ENCODE data around the gene UBN1.

UBN1 gene

GRCh38 chr16:4803898-4804762, 43.2 kb upstream of the UBN1 start:
- H3K36me3 ChIP-seq (ENCODE audit: insufficient read depth, low read length), result peaks cover 51% of the 10 kb centered on the region
- 86% methylated on average over 26 of the region's 26 CpGs for WGBS

GRCh38 chr16:4805231-4805630, 42.0 kb upstream of the UBN1 start:
- peaks cover 53% of the 10 kb centered on the region for H3K36me3 ChIP-seq (ENCODE audit: insufficient read depth, low read length)
- H3K27me3 ChIP-seq (ENCODE audit: insufficient read depth, low read length), result no peaks in the 10 kb centered on the region
- WGBS, result 95% methylated on average over 11 of the region's 11 CpGs
- H3K9me3 ChIP-seq (ENCODE audit: insufficient read depth, low read depth, low read length), result no peaks in the 10 kb centered on the region
- H3K4me1 ChIP-seq (ENCODE audit: insufficient read depth, low read length), result peaks cover 11% of the 10 kb centered on the region; the same call in 1 of the 2 replicates
- no peak overlapping the region for H3K9ac ChIP-seq (ENCODE audit: low read depth, low read length)
- H3K4me3 ChIP-seq (ENCODE audit: low read length), result no peak overlapping the region
- H3K27ac ChIP-seq (ENCODE audit: low read depth, low read length), result no peak overlapping the region

More at GRCh38 chr16:4803898-4804762, 43.2 kb upstream of the UBN1 start:
- no peak overlapping the region for H3K4me3 ChIP-seq (ENCODE audit: low read length)
- H3K27me3 ChIP-seq (ENCODE audit: insufficient read depth, low read length), result no peaks in the 10 kb centered on the region
- peak overlapping the region; percentile 35; the same call in 1 of the 2 replicates for H3K27ac ChIP-seq (ENCODE audit: low read depth, low read length)
- no peaks in the 10 kb centered on the region for H3K9me3 ChIP-seq (ENCODE audit: insufficient read depth, low read depth, low read length)
- no peak overlapping the region for H3K9ac ChIP-seq (ENCODE audit: low read depth, low read length)
- peaks cover 11% of the 10 kb centered on the region; the same call in 1 of the 2 replicates for H3K4me1 ChIP-seq (ENCODE audit: insufficient read depth, low read length)

DNA sequence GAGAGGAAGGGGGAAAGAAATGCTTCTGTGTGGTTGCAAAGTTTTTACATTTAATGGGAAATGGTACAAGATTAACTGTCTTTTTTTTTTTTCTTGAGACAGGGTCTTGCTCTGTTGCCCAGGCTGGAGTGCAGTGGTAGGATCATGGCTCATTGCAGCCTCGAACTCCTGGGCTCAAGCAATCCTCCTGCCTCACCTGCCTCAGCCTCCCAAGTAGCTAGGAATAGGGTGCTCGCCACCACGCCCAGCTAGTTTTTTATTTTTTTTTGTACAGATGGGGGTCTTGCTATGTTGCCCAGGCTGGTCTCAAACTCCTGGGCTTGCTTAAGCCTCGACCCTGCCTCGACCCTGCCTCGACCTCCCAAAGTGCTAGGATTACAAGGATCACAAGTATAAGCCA, 41.0 kb upstream of the UBN1 start:
- Histone ChIP-seq H3K9me3 (ENCODE audit: insufficient read depth, low read depth, low read length) (no peaks in the 10 kb centered on the region), H3K27me3 (ENCODE audit: insufficient read depth, low read length) (no peaks in the 10 kb centered on the region), H3K4me1 (ENCODE audit: insufficient read depth, low read length) (peaks cover 10% of the 10 kb centered on the region; the same call in 1 of the 2 replicates), H3K9ac (ENCODE audit: low read depth, low read length) (no peak overlapping the region), H3K4me3 (ENCODE audit: low read length) (no peak overlapping the region), H3K27ac (ENCODE audit: low read depth, low read length) (no peak overlapping the region), H3K36me3 (ENCODE audit: insufficient read depth, low read length) (peaks cover 62% of the 10 kb centered on the region)
- 95% methylated on average over 6 of the region's 6 CpGs for WGBS

GRCh38 chr16:4811242-4811641, 36.0 kb upstream of the UBN1 start:
- Histone ChIP-seq H3K4me3 (ENCODE audit: low read length) (no peak overlapping the region), H3K27ac (ENCODE audit: low read depth, low read length) (no peak overlapping the region), H3K9me3 (ENCODE audit: insufficient read depth, low read depth, low read length) (no peaks in the 10 kb centered on the region), H3K36me3 (ENCODE audit: insufficient read depth, low read length) (peaks cover 86% of the 10 kb centered on the region), H3K27me3 (ENCODE audit: insufficient read depth, low read length) (no peaks in the 10 kb centered on the region), H3K4me1 (ENCODE audit: insufficient read depth, low read length) (no peaks in the 10 kb centered on the region), H3K9ac (ENCODE audit: low read depth, low read length) (no peak overlapping the region)
- WGBS, result 95% methylated on average over 3 of the region's 3 CpGs

DNA sequence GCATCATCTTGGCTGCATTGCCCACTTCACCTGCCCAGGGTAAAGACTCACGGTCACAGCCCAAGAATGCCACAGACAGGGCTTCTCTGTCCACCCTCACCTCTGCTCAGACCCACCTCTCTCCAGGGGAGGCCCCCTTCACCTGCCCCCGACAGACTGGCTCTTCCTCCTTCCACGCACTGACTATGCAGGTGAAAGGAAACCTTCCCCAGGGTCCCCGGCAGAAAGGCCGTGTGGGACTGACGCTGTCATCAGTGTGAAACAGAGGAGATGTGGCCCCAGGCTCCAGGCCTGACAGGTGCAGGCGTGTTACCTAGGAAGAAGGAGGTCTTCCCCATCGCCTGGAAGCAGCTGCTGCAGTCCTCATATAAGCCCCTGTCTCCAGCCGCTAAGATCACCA, 35.5 kb upstream of the UBN1 start:
- no peaks in the 10 kb centered on the region for H3K27me3 ChIP-seq (ENCODE audit: insufficient read depth, low read length)
- H3K27ac ChIP-seq (ENCODE audit: low read depth, low read length), result no peak overlapping the region
- H3K4me3 ChIP-seq (ENCODE audit: low read length), result no peak overlapping the region
- H3K4me1 ChIP-seq (ENCODE audit: insufficient read depth, low read length), result no peaks in the 10 kb centered on the region
- no peak overlapping the region for H3K9ac ChIP-seq (ENCODE audit: low read depth, low read length)
- no peaks in the 10 kb centered on the region for H3K9me3 ChIP-seq (ENCODE audit: insufficient read depth, low read depth, low read length)
- peaks cover 86% of the 10 kb centered on the region for H3K36me3 ChIP-seq (ENCODE audit: insufficient read depth, low read length)
- WGBS, result 95% methylated on average over 9 of the region's 9 CpGs

- 95% methylated on average over 16 of the region's 16 CpGs for WGBS
- no peak overlapping the region for H3K9ac ChIP-seq (ENCODE audit: low read depth, low read length)
- no peak overlapping the region for H3K27ac ChIP-seq (ENCODE audit: low read depth, low read length)
- no peaks in the 10 kb centered on the region for H3K4me1 ChIP-seq (ENCODE audit: insufficient read depth, low read length)
- H3K4me3 ChIP-seq (ENCODE audit: low read length), result no peak overlapping the region
- H3K36me3 ChIP-seq (ENCODE audit: insufficient read depth, low read length), result peaks cover 83% of the 10 kb centered on the region
- H3K9me3 ChIP-seq (ENCODE audit: insufficient read depth, low read depth, low read length), result no peaks in the 10 kb centered on the region
- H3K27me3 ChIP-seq (ENCODE audit: insufficient read depth, low read length), result no peaks in the 10 kb centered on the region
Measured at GRCh38 chr16:4813251-4814003, 33.9 kb upstream of the UBN1 start.

- H3K4me3 ChIP-seq (ENCODE audit: low read length), result no peak overlapping the region
- peaks cover 82% of the 10 kb centered on the region for H3K36me3 ChIP-seq (ENCODE audit: insufficient read depth, low read length)
- H3K27me3 ChIP-seq (ENCODE audit: insufficient read depth, low read length), result no peaks in the 10 kb centered on the region
- no peaks in the 10 kb centered on the region for H3K9me3 ChIP-seq (ENCODE audit: insufficient read depth, low read depth, low read length)
- H3K4me1 ChIP-seq (ENCODE audit: insufficient read depth, low read length), result no peaks in the 10 kb centered on the region
- H3K9ac ChIP-seq (ENCODE audit: low read depth, low read length), result no peak overlapping the region
- H3K27ac ChIP-seq (ENCODE audit: low read depth, low read length), result no peak overlapping the region
Measured at GRCh38 chr16:4814046-4814445, 33.2 kb upstream of the UBN1 start.

- no peaks in the 10 kb centered on the region for H3K4me1 ChIP-seq (ENCODE audit: insufficient read depth, low read length)
- no peak overlapping the region for H3K27ac ChIP-seq (ENCODE audit: low read depth, low read length)
- 94% methylated on average over 16 of the region's 16 CpGs for WGBS
- H3K9me3 ChIP-seq (ENCODE audit: insufficient read depth, low read depth, low read length), result no peaks in the 10 kb centered on the region
- no peaks in the 10 kb centered on the region for H3K27me3 ChIP-seq (ENCODE audit: insufficient read depth, low read length)
- peaks cover 84% of the 10 kb centered on the region for H3K36me3 ChIP-seq (ENCODE audit: insufficient read depth, low read length)
- no peak overlapping the region for H3K4me3 ChIP-seq (ENCODE audit: low read length)
- H3K9ac ChIP-seq (ENCODE audit: low read depth, low read length), result no peak overlapping the region
Measured at GRCh38 chr16:4814542-4815173, 32.6 kb upstream of the UBN1 start.

DNA sequence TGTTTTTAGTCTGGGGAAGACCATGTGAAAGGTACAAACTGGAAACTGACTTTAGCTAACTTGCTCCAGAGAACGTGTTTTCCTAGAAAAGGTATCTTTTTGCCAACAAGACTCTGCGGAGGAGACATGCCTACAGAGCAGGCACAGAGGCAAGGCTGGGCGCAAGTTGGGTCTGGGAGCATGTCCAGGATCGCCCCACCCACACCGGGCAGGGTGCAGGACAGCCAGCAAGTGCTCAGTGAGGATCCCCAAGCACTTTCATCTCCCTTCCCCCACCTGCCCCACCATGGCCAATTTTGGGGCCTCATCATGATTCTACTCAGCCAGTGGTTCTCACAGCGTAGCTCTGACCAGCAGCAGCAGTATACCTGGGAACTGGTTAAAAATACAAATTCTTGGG, 26.6 kb upstream of the UBN1 start:
- 94% methylated on average over 6 of the region's 6 CpGs for WGBS
- no peaks in the 10 kb centered on the region for H3K4me1 ChIP-seq (ENCODE audit: insufficient read depth, low read length)
- no peak overlapping the region for H3K9ac ChIP-seq (ENCODE audit: low read depth, low read length)
- H3K27ac ChIP-seq (ENCODE audit: low read depth, low read length), result no peak overlapping the region
- no peaks in the 10 kb centered on the region for H3K27me3 ChIP-seq (ENCODE audit: insufficient read depth, low read length)
- H3K36me3 ChIP-seq (ENCODE audit: insufficient read depth, low read length), result peaks cover 88% of the 10 kb centered on the region
- H3K9me3 ChIP-seq (ENCODE audit: insufficient read depth, low read depth, low read length), result no peaks in the 10 kb centered on the region
- no peak overlapping the region for H3K4me3 ChIP-seq (ENCODE audit: low read length)

GRCh38 chr16:4825196-4825595, 22.1 kb upstream of the UBN1 start:
- Histone ChIP-seq H3K4me3 (ENCODE audit: low read length) (no peak overlapping the region), H3K4me1 (ENCODE audit: insufficient read depth, low read length) (no peaks in the 10 kb centered on the region), H3K36me3 (ENCODE audit: insufficient read depth, low read length) (peaks cover 89% of the 10 kb centered on the region), H3K27me3 (ENCODE audit: insufficient read depth, low read length) (no peaks in the 10 kb centered on the region), H3K27ac (ENCODE audit: low read depth, low read length) (no peak overlapping the region), H3K9ac (ENCODE audit: low read depth, low read length) (no peak overlapping the region), H3K9me3 (ENCODE audit: insufficient read depth, low read depth, low read length) (no peaks in the 10 kb centered on the region)
- 94% methylated on average over 8 of the region's 8 CpGs for WGBS

DNA sequence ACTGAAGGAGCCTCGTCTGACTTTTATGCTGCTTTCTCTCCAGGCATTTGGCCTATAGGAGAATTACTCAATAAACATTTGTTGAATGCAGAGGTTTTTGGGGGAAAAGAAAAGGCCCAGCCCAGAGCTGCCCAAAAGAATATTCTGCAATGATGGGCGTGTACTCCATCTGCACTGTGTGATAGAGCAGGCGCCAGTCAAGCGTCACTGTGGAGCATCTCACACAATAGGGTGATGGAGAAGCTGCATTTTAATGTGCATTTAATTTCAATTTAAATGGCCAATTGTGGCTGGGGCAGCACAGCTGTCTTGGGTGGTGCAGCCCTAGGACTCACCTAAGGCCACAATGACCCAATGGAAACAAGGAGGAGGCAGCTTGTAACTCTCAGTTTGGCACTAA, 20.8 kb upstream of the UBN1 start:
- Histone ChIP-seq H3K27me3 (ENCODE audit: insufficient read depth, low read length) (no peaks in the 10 kb centered on the region), H3K27ac (ENCODE audit: low read depth, low read length) (no peak overlapping the region), H3K4me1 (ENCODE audit: insufficient read depth, low read length) (no peaks in the 10 kb centered on the region), H3K4me3 (ENCODE audit: low read length) (no peak overlapping the region), H3K36me3 (ENCODE audit: insufficient read depth, low read length) (peaks cover 89% of the 10 kb centered on the region), H3K9me3 (ENCODE audit: insufficient read depth, low read depth, low read length) (no peaks in the 10 kb centered on the region), H3K9ac (ENCODE audit: low read depth, low read length) (no peak overlapping the region)
- WGBS, result 94% methylated on average over 4 of the region's 4 CpGs

Data from HUES64 (cell line).